Skeletal muscle tissue (tissue), 4 donors: ENCODE results near the gene ZFYVE9. TPM values are rescaled to one million over a fixed set of nuclear protein-coding genes. Genes with fewer than 3 reads are reported as not detected.
A peak's percentile ranks its signal among the peaks of the same experiment; 100 is the strongest.
"Not testable (repeated sequence)": the region's sequence is repeated elsewhere in the genome, so short reads cannot be mapped to it uniquely, and the experiment has no call there.

Experiments
- H3K27ac ChIP-seq: one replicate; pipeline ENCODE4 v1.7.0; 2013; ENCODE audit warnings: mild to moderate bottlenecking, low read depth, low read length, inconsistent platforms
- H3K27me3 ChIP-seq, 3 donors: one replicate each; pipeline ENCODE4 v1.7.0; 2013; ENCODE audit warnings: low read length in 3 of 3; ENCODE audit not compliant: control insufficient read depth in 3 of 3, insufficient read depth in 3 of 3
- H3K36me3 ChIP-seq, 3 donors: one replicate each; pipeline ENCODE4 v1.7.0; 2013; ENCODE audit warnings: low read length in 3 of 3; ENCODE audit not compliant: control insufficient read depth in 3 of 3, insufficient read depth in 3 of 3
- H3K4me1 ChIP-seq, 3 donors: one replicate each; pipeline ENCODE4 v1.7.0; 2013; ENCODE audit warnings: low read length in 3 of 3, mild to moderate bottlenecking in 3 of 3; ENCODE audit not compliant: control insufficient read depth in 3 of 3, insufficient read depth in 3 of 3
- H3K4me3 ChIP-seq, 3 donors: one replicate each; pipeline ENCODE4 v1.7.0; 2013; ENCODE audit warnings: low read length in 3 of 3
- H3K9ac ChIP-seq, 3 donors: one replicate each; pipeline ENCODE4 v1.7.0; 2013; ENCODE audit warnings: low read length in 3 of 3, mild to moderate bottlenecking in 3 of 3, moderate library complexity in 2 of 3, low read depth in 1 of 3
- H3K9me3 ChIP-seq, 3 donors: one replicate each; pipeline ENCODE4 v1.7.0; 2013; ENCODE audit warnings: low read length in 3 of 3; ENCODE audit not compliant: control insufficient read depth in 3 of 3
- total RNA-seq: library from RNA; depleted of rRNA; stranded (reverse); fragments of >200 nt; gene quantifications from one replicate; pipeline ENCODE4 v1.2.3, GENCODE V29; 2014
- donor health status: Osteomylitis.

ZFYVE9 gene
- total RNA-seq, 1 donor from 2014 or later: 33.9 TPM

- H3K4me3 ChIP-seq, H3K36me3 ChIP-seq, H3K9me3 ChIP-seq, H3K27ac ChIP-seq, H3K27me3 ChIP-seq, H3K9ac ChIP-seq: not testable (repeated sequence)
- peaks cover 14 to 28% (median 23%) of the 10 kb centered on the region in 3 donors for H3K4me1 ChIP-seq
Observed at GRCh38 chr1:52150445-52150844, 8.6 kb downstream of the ZFYVE9 start.

- H3K27ac ChIP-seq: no peak overlapping the region
- no peaks in the 10 kb centered on the region for H3K9me3 ChIP-seq
- H3K36me3 ChIP-seq: no peaks in the 10 kb centered on the region
- H3K4me1 ChIP-seq: peaks cover 14 to 30% (median 23%) of the 10 kb centered on the region in 3 donors
- no peak overlapping the region for H3K4me3 ChIP-seq
- H3K27me3 ChIP-seq: no peaks in the 10 kb centered on the region
- H3K9ac ChIP-seq: no peak overlapping the region
Observed at GRCh38 chr1:52150946-52151345, 9.1 kb downstream of the ZFYVE9 start.

GRCh38 chr1:52152572-52152971 is 10.7 kb downstream of the ZFYVE9 start:
- Histone ChIP-seq H3K4me1 (peaks cover 14 to 36% (median 23%) of the 10 kb centered on the region in 3 donors), H3K4me3 (no peak overlapping the region), H3K9ac (no peak overlapping the region), H3K27ac (no peak overlapping the region), H3K36me3 (no peaks in the 10 kb centered on the region), H3K27me3 (no peaks in the 10 kb centered on the region), H3K9me3 (no peaks in the 10 kb centered on the region)

- no peaks in the 10 kb centered on the region for H3K9me3 ChIP-seq
- H3K36me3 ChIP-seq: no peaks in the 10 kb centered on the region
- H3K27ac ChIP-seq: no peak overlapping the region
- peaks cover 18 to 40% (median 23%) of the 10 kb centered on the region in 3 donors for H3K4me1 ChIP-seq
- no peak overlapping the region for H3K9ac ChIP-seq
- no peak overlapping the region for H3K4me3 ChIP-seq
- H3K27me3 ChIP-seq: no peaks in the 10 kb centered on the region
Observed at GRCh38 chr1:52153010-52153409, 11.1 kb downstream of the ZFYVE9 start.

- no peak overlapping the region for H3K27ac ChIP-seq
- H3K4me3 ChIP-seq: no peak overlapping the region
- H3K27me3 ChIP-seq: no peaks in the 10 kb centered on the region
- no peaks in the 10 kb centered on the region for H3K36me3 ChIP-seq
- H3K4me1 ChIP-seq: peaks cover 21 to 45% (median 27%) of the 10 kb centered on the region in 3 donors
- no peaks in the 10 kb centered on the region for H3K9me3 ChIP-seq
- H3K9ac ChIP-seq: no peak overlapping the region
Observed at GRCh38 chr1:52153898-52154297, 12.0 kb downstream of the ZFYVE9 start.

- Histone ChIP-seq H3K9me3 (no peaks in the 10 kb centered on the region), H3K27ac (no peak overlapping the region), H3K9ac (no peak overlapping the region), H3K36me3 (no peaks in the 10 kb centered on the region), H3K4me1 (peaks cover 18 to 42% (median 26%) of the 10 kb centered on the region in 3 donors), H3K27me3 (no peaks in the 10 kb centered on the region), H3K4me3 (no peak overlapping the region)
Observed at GRCh38 chr1:52156460-52156859, 14.6 kb downstream of the ZFYVE9 start.

GRCh38 chr1:52157582-52157981 is 15.7 kb downstream of the ZFYVE9 start:
- peak overlapping the region in 1 of 3 donors; percentile 6 for H3K4me3 ChIP-seq

GRCh38 chr1:52158218-52158617 is 16.3 kb downstream of the ZFYVE9 start:
- peaks cover 15 to 38% (median 25%) of the 10 kb centered on the region in 3 donors for H3K4me1 ChIP-seq
- H3K9me3 ChIP-seq: no peaks in the 10 kb centered on the region
- H3K27ac ChIP-seq: no peak overlapping the region
- H3K36me3 ChIP-seq: no peaks in the 10 kb centered on the region
- H3K27me3 ChIP-seq: no peaks in the 10 kb centered on the region
- no peak overlapping the region for H3K4me3 ChIP-seq
- no peak overlapping the region for H3K9ac ChIP-seq

More at GRCh38 chr1:52157582-52157981, 15.7 kb downstream of the ZFYVE9 start:
- Histone ChIP-seq H3K9me3 (no peaks in the 10 kb centered on the region), H3K4me1 (peaks cover 18 to 42% (median 26%) of the 10 kb centered on the region in 3 donors), H3K36me3 (no peaks in the 10 kb centered on the region), H3K9ac (no peak overlapping the region), H3K27ac (no peak overlapping the region), H3K27me3 (no peaks in the 10 kb centered on the region)

- H3K27me3 ChIP-seq: no peaks in the 10 kb centered on the region
- H3K9me3 ChIP-seq: no peaks in the 10 kb centered on the region
- no peaks in the 10 kb centered on the region for H3K36me3 ChIP-seq
- H3K4me1 ChIP-seq: peaks cover 6 to 28% (median 15%) of the 10 kb centered on the region in 3 donors
- H3K4me3 ChIP-seq: no peak overlapping the region
- no peak overlapping the region for H3K27ac ChIP-seq
- H3K9ac ChIP-seq: no peak overlapping the region
Observed at GRCh38 chr1:52159033-52159789, 17.3 kb downstream of the ZFYVE9 start.

- H3K4me3 ChIP-seq: no peak overlapping the region
Observed at GRCh38 chr1:52162947-52163346, 21.1 kb downstream of the ZFYVE9 start.

More at GRCh38 chr1:52162947-52163346, 21.1 kb downstream of the ZFYVE9 start:
- Histone ChIP-seq H3K9ac (no peak overlapping the region), H3K4me1 (peaks cover 12 to 24% (median 14%) of the 10 kb centered on the region in 3 donors), H3K27ac (no peak overlapping the region), H3K36me3 (no peaks in the 10 kb centered on the region), H3K27me3 (no peaks in the 10 kb centered on the region), H3K9me3 (no peaks in the 10 kb centered on the region)
